NK-92 (cell line): ENCODE results near the gene CWC25.
"Not testable (repeated sequence)": the region's sequence is repeated elsewhere in the genome, so short reads cannot be mapped to it uniquely, and the experiment has no call there.

Source experiments
- DNase-seq: peaks from one replicate; lab custom pipeline; 2025; ENCODE audit not compliant: unreplicated experiment; lab: John Stamatoyannopoulos, UW

The CWC25 gene

GRCh38 chr17:38824899-38825761, at the start of gene CWC25:
Gene CWC25 (minus strand): TSS chr17:38825321. CDS start chr17:38825183, 138 bp downstream.
- peak; percentile 57 for DNase-seq

- no peak for DNase-seq
Measured at GRCh38 chr17:38873640-38874380, 48.7 kb upstream of the CWC25 start.

GRCh38 chr17:38872671-38873385, 47.7 kb upstream of the CWC25 start:
- no peak for DNase-seq

DNA sequence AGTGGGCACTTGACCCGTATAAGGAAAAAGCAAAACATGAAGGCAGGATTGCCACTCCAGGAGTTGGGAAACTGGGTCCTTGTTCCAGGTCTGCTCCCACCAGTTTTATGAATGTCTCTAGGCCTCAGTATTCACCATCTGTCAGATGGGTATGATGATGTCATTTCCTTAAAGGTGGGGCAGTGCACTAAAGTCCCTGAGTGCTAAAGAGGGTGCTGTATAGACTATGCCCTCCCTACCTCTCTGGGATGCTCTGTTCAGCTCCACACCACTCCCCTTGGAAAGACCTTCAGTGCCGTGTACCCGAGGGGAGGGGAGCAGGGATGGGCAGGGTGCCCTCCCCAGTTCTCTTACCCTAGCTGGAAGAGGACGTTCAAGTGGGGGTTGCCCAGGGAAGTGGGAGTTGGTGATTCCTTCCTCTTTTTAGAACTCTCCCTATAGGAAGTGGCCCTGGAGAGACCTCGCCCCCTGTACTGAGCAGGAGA, 46.9 kb upstream of the CWC25 start:
- no peak for DNase-seq

- no peak for DNase-seq
Measured at GRCh38 chr17:38871247-38872015, 46.3 kb upstream of the CWC25 start.

DNA sequence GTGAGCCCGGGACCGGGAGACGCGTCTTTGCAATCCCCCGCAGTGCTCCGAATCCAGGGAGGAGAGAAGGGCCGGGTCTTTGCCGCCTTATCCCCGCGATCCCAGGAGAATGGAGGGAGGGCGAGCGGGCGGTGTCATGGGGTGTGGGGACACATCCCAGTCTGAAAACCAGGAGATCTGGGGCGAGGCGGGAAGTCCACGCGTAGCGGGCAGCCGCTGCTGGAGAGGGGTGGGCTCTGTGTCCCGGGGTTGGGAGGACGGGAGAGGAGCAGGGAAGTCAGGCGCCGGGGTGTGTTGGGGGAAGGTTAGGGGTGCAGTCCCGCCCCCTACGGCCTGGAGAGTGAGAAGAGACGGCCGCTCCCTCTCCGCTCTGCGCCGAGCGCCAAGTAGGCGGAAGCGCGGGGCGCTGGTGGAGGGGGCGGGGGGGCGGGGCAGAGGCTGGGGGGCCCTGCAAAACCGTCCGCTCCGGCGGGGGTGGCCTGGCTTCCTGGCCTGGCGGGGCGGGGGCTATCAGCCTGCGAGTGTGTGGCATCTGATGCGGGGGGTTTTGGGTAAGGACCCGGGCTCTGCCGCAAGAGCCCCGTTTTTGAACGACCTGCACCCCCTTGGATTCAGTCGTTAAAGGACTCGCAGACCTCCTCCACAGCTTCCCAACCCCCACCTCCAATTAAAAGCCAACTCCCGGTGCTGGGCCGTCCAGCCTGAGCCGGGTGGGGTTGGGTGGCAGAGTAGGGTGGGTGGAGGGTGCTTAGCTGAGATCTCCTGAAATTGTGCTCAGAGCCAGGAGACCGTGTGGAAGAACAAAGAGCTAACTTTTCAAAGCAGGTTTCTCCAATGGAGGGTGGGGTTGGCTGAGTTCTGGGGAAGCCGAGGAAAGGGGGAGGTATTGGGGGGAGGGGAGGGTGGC, 45.4 kb upstream of the CWC25 start:
- DNase-seq, result no peak

GRCh38 chr17:38869526-38870258, 44.6 kb upstream of the CWC25 start, which contains the start of gene LASP1:
Gene LASP1 (plus strand): TSS chr17:38870058. CDS start chr17:38870190, 132 bp downstream.
- no peak for DNase-seq

GRCh38 chr17:38868817-38869525, 43.9 kb upstream of the CWC25 start:
- no peak for DNase-seq

DNA sequence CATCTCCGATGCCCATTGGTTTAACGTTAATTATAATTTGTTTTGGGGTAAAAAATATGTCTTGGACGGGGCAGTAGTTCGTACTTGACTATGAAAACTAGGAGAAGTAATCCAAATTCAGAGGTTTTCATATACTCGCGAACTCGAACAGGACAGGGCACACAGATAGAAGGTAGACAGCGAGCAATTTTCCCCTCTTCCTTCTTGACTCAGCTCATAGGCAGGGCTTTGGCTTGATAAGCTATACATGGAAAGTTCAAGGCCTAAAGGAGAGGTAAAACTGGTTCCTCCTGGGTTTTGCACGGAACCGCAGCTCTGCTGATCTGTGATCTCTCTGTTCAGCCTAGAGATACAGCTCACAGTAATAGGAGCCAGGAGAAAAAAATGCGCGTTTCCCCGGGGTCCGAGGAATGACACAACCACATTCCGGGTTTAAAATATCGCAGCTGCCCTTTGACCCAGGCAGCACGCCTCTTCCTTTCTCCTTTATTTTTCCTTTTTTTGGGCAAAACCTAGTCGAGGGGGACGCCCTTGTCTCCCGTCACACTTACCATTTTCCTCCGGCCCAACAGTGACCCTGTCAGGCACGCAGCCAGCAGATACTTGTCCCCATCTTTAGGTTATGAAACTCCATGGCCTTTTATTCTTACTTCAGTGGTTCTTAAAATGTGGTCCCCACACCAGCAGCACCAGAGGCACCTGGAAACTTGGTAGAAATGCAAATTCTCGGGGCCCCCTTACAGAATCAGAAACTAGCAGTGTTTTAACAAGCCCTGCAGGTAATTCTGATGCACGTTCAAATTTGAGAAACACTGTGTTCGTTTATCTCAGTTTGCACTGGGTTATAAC, 43.1 kb upstream of the CWC25 start:
- no peak for DNase-seq

DNA sequence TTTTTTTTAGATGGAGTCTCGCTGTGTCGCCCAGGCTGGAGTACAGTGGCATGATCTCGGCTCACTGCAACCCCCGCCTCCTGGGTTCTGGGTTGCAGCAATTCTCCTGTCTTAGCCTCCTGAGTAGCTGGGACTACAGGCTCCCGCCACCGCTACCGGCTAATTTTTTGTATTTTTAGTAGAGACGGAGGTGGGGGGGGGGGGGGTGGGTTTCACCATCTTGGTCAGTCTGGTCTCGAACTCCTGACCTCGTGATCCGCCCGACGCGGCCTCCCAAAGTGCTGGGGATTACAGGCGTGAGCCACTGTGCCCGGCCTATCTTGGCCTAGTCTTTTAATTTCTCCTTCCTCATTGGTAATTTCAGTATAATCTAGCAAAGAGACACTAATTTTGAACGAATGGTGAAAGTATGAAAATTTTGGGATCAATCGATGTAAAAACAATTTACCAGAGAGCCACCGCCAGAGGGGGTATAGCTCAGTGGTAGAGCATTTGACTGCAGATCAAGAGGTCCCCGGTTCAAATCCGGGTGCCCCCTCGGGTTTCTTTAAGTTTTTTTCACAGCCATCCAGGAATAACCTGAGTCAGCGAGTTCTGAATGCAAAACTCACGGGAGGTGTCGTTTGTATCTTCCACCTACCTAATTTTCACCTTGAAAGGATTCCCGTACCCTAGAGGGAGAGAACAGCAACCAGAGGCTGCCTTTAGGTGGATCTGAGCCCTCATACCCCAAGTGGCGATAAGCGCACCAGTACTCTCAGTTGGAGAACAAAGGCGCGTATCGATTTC, 42.3 kb upstream of the CWC25 start:
- no peak for DNase-seq

DNA sequence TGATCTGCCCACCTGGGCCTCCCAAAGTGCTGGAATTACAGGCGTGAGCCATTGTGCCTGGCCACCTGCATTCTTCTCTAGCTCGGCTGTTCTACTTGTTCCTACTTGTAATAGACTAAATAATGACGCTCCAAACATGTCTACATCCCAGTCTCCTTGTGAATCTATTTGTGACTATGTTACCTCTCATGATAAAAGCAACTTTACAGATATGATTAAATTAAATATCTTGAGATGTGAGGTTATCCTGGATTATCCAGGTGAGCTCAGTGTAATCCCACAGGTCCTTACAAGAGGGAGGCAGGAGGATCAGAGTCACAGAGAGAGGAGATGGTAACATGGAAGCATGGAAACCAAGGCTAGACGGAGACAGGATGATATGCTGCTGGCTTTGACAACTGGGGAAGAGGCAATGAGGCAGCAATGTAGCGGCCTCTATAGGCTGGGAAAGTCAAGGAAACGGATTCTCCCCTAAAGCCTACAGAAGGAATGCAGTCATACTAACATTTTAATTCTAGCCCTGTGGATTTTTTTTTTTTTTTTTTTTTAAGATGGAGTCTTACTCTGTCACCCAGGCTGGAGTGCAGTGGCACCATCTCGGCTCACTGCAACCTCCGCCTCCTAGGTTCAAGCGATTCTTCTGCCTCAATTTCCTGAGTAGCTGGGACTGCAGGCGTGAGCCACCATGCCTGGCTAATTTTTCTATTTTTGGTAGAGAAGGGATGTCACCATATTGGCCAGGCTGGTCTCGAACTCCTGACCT, 39.7 kb upstream of the CWC25 start:
- DNase-seq, result no peak

GRCh38 chr17:38861399-38861843, 36.3 kb upstream of the CWC25 start:
- DNase-seq, result no peak

GRCh38 chr17:38857271-38857670, 32.1 kb upstream of the CWC25 start:
- no peak for DNase-seq

GRCh38 chr17:38855101-38855714, 30.1 kb upstream of the CWC25 start:
- DNase-seq, result not testable (repeated sequence)
